Measurements from ENCODE around the gene BCL11A. TPM values are rescaled to one million over a fixed set of nuclear protein-coding genes. Genes with fewer than 3 reads are reported as not detected.

Gene BCL11A
- total RNA-seq, 1 experiment from 2014 or later: 0.33 TPM

- in situ Hi-C loops (cut with HindIII; ENCODE audit: low pct_unique_long_range_greater_than_20kb, low sequenced_read_pairs): no loop called here
- no TSS peak for BruUV-seq (replicated peaks)
- CTCF ChIA-PET: no interaction called here
Observed at GRCh38 chr2:60432035-60432601, 121.3 kb downstream of the BCL11A start.

GRCh38 chr2:60429681-60430080 is 123.8 kb downstream of the BCL11A start:
- Histone ChIP-seq H3K4me3 (ENCODE audit: low read depth in 2 of 2, low read length in 2 of 2) (no peak overlapping the region), H3K27ac (ENCODE audit: low read length) (no peak overlapping the region), H3K27me3 (ENCODE audit: control insufficient read depth, insufficient read depth, low read length) (peaks cover 2% of the 10 kb centered on the region; the same call in 1 of the 2 replicates), H3K4me1 (ENCODE audit: control insufficient read depth, insufficient read depth, low read length) (no peaks in the 10 kb centered on the region), H3K36me3 (ENCODE audit: control insufficient read depth, insufficient read depth, low read length) (no peaks in the 10 kb centered on the region), H3K9me3 (ENCODE audit: control insufficient read depth, insufficient read depth, low read depth, low read length) (no peaks in the 10 kb centered on the region)
- intact Hi-C loops (cut with micrococcal nuclease; ENCODE audit: unreplicated experiment) (no loop called here), in situ Hi-C loops (cut with HindIII; ENCODE audit: low pct_unique_long_range_greater_than_20kb, low sequenced_read_pairs) (no loop called here)
- no peak for ATAC-seq
- DNase-seq (ENCODE audit: low read depth, low spot score): no peak
- ChIA-PET CTCF (no interaction called here), POLR2A (no interaction called here)
- BruUV-seq (replicated peaks): no TSS peak
- no peak for TF ChIP-seq POLR2AphosphoS5 (IDR thresholded peaks at IDR 0.05; ENCODE audit: low read depth, low read length)
- no peak for TF ChIP-seq SIN3A (IDR thresholded peaks at IDR 0.05; ENCODE audit: borderline replicate concordance, insufficient read depth, low read depth, low read length)
- no peak for TF ChIP-seq CTCF (IDR thresholded peaks at IDR 0.05)
- TF ChIP-seq REST (IDR thresholded peaks at IDR 0.05; ENCODE audit: insufficient read depth in 1 of 2, low read depth in 2 of 2, low read length in 1 of 2): no peak
- no peak for TF ChIP-seq TCF7L2 (IDR thresholded peaks at IDR 0.05; ENCODE audit: low read depth, low read length)

More at GRCh38 chr2:60432035-60432601, 121.3 kb downstream of the BCL11A start:
- Histone ChIP-seq H3K36me3 (ENCODE audit: control insufficient read depth, insufficient read depth, low read length) (no peaks in the 10 kb centered on the region), H3K27ac (ENCODE audit: low read length) (no peak overlapping the region), H3K4me3 (ENCODE audit: low read depth in 2 of 2, low read length in 2 of 2) (no peak overlapping the region), H3K27me3 (ENCODE audit: control insufficient read depth, insufficient read depth, low read length) (peaks cover 2% of the 10 kb centered on the region; the same call in 1 of the 2 replicates), H3K9me3 (ENCODE audit: control insufficient read depth, insufficient read depth, low read depth, low read length) (no peaks in the 10 kb centered on the region), H3K4me1 (ENCODE audit: control insufficient read depth, insufficient read depth, low read length) (no peaks in the 10 kb centered on the region)
- ATAC-seq (no peak), DNase-seq (ENCODE audit: low read depth, low spot score) (no peak)
- POLR2A ChIA-PET: no interaction called here
- intact Hi-C loops (cut with micrococcal nuclease; ENCODE audit: unreplicated experiment): no loop called here
- TF ChIP-seq CTCF (IDR thresholded peaks at IDR 0.05) (no peak), TCF7L2 (IDR thresholded peaks at IDR 0.05; ENCODE audit: low read depth, low read length) (no peak), POLR2AphosphoS5 (IDR thresholded peaks at IDR 0.05; ENCODE audit: low read depth, low read length) (no peak), REST (IDR thresholded peaks at IDR 0.05; ENCODE audit: insufficient read depth in 1 of 2, low read depth in 2 of 2, low read length in 1 of 2) (no peak), SIN3A (IDR thresholded peaks at IDR 0.05; ENCODE audit: borderline replicate concordance, insufficient read depth, low read depth, low read length) (no peak)
